ENCODE results near the gene GNAT2. TPM values are rescaled to one million over a fixed set of nuclear protein-coding genes. Genes with fewer than 3 reads are reported as not detected.

The GNAT2 gene
- total RNA-seq, 1 experiment from 2014 or later, result 0.16 TPM

- no peak for DNase-seq (ENCODE audit: low read depth in 1 of 2, low spot score in 2 of 2)
- Histone ChIP-seq H3K4me1 (replicated peaks) (peaks cover 14% of the 10 kb centered on the region), H3K9me3 (replicated peaks) (no peaks in the 10 kb centered on the region), H3K4me3 (no peak overlapping the region), H3K27me3 (replicated peaks) (no peaks in the 10 kb centered on the region), H3K36me3 (no peaks in the 10 kb centered on the region; the same call in 1 of the 2 replicates), H3K27ac (no peak overlapping the region)
Measured at GRCh38 chr1:109637446-109637845, 18.0 kb upstream of the GNAT2 start.

DNA sequence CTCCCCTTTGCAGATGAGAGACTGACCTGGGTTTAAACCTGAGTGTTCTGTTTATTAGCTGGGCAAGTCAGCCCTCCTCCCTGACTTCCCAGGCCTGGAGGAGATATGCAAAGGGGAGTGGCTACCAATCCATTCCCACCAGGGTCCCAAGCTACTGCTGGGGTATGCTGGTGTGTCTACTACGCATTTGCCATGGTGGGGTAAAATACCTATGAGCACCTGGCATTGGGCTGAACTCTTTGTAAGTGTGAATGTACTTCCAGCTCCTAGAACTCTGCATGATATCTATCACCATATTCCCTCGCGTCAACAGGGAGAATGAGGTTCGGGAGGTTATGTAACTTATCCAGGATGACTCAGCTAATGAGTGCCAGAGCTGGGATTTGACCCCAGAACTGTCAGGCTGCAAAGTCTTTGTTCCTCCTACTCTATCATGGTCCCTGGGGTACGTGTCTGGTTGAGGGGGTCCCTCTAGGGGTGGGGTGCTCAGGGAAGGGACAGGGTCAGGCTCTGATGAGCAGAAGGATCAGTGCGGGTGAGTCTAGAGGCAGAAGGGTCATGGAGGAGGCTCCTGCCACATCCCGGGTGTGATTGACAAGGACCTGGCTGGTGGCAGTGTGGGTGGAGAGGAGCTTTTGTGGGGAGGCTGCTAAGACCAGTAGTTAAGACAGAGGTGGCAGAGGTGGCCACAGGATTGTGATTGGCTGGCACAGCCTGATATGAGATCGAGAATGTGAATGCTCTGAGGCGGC lies 17.0 kb upstream of the GNAT2 start:
- Histone ChIP-seq H3K36me3 (peaks cover 3% of the 10 kb centered on the region), H3K4me3 (no peak overlapping the region), H3K27ac (no peak overlapping the region), H3K4me1 (replicated peaks) (peaks cover 14% of the 10 kb centered on the region), H3K9me3 (replicated peaks) (no peaks in the 10 kb centered on the region), H3K27me3 (replicated peaks) (no peaks in the 10 kb centered on the region)
- peak; percentile 27 to 36 for DNase-seq (ENCODE audit: low read depth in 1 of 2, low spot score in 2 of 2)

GRCh38 chr1:109635862-109636200 lies 16.4 kb upstream of the GNAT2 start:
- Histone ChIP-seq H3K4me3 (no peak overlapping the region), H3K36me3 (peaks cover 9% of the 10 kb centered on the region), H3K9me3 (replicated peaks) (no peaks in the 10 kb centered on the region), H3K27me3 (replicated peaks) (no peaks in the 10 kb centered on the region), H3K27ac (no peak overlapping the region), H3K4me1 (replicated peaks) (peaks cover 14% of the 10 kb centered on the region)
- peak in 1 of 2 experiments; percentile 30 for DNase-seq (ENCODE audit: low read depth in 1 of 2, low spot score in 2 of 2)

GRCh38 chr1:109634771-109635750 lies 15.6 kb upstream of the GNAT2 start:
- Histone ChIP-seq H3K27ac (no peak overlapping the region), H3K4me1 (replicated peaks) (peaks cover 9% of the 10 kb centered on the region), H3K9me3 (replicated peaks) (no peaks in the 10 kb centered on the region), H3K36me3 (peaks cover 13% of the 10 kb centered on the region), H3K27me3 (replicated peaks) (no peaks in the 10 kb centered on the region), H3K4me3 (no peak overlapping the region)
- no peak for DNase-seq (ENCODE audit: low read depth in 1 of 2, low spot score in 2 of 2)

DNA sequence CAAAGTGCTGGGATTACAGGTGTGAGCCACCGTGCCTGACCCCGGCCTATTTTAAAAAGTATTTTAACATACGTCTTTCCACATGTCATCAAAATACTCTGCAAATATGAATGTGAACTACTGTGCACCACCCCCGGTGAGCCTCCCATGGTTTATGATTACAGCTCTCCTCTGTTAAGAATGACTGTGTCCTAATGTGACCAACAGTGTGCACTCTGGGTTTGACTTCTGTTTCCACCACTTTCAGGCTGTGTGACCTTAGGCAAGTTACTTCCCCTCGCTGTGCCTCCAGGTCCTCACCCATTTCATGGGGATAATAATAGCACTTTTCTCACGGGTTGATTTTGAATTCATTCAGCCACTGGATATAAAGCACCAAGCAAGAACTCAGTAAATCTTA lies 14.9 kb upstream of the GNAT2 start:
- H3K4me3 ChIP-seq, result no peak overlapping the region
- no peaks in the 10 kb centered on the region for H3K9me3 ChIP-seq (replicated peaks)
- DNase-seq (ENCODE audit: low read depth in 1 of 2, low spot score in 2 of 2), result no peak
- peaks cover 7% of the 10 kb centered on the region for H3K4me1 ChIP-seq (replicated peaks)
- H3K36me3 ChIP-seq, result peaks cover 21% of the 10 kb centered on the region
- H3K27ac ChIP-seq, result no peak overlapping the region
- no peaks in the 10 kb centered on the region for H3K27me3 ChIP-seq (replicated peaks)

DNA sequence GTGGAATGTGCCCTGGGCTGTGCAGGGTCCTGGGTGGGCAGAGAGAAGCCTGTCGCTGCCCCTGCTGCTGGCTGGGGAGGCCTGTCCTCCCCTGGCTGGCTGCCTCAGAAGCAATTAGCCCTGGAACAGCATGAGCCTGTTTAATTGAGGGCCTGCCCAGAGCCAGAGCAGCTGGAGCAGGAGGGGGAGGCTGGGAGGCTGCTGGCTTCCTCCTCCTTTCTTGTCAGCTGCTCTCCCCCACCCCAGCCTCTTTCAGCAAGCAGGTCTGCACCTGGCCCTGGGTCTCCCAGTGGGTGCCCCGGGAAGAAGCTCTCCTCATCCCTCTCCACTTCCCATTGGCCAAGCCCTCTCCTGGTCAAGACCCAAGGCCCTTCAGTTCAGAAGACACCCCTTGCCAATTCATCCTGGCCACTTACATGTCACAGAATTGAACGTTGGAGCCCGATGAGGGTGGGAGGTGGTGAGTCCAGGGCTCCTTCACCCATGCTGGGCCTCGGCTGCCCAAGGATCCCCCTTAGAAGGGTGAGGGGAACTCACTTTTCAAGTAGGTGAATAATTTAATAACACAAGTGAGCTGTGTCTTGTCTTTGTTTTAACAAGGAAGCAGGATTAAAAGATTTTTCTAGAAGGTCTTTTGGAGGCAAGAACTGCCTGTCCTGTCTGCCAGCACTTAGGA lies 13.4 kb upstream of the GNAT2 start:
- peak in 1 of 2 experiments; percentile 36 for DNase-seq (ENCODE audit: low read depth in 1 of 2, low spot score in 2 of 2)
- no peaks in the 10 kb centered on the region for H3K27me3 ChIP-seq (replicated peaks)
- no peak overlapping the region for H3K27ac ChIP-seq
- H3K9me3 ChIP-seq (replicated peaks), result no peaks in the 10 kb centered on the region
- peaks cover 7% of the 10 kb centered on the region for H3K4me1 ChIP-seq (replicated peaks)
- H3K4me3 ChIP-seq, result no peak overlapping the region
- H3K36me3 ChIP-seq, result peaks cover 36% of the 10 kb centered on the region

DNA sequence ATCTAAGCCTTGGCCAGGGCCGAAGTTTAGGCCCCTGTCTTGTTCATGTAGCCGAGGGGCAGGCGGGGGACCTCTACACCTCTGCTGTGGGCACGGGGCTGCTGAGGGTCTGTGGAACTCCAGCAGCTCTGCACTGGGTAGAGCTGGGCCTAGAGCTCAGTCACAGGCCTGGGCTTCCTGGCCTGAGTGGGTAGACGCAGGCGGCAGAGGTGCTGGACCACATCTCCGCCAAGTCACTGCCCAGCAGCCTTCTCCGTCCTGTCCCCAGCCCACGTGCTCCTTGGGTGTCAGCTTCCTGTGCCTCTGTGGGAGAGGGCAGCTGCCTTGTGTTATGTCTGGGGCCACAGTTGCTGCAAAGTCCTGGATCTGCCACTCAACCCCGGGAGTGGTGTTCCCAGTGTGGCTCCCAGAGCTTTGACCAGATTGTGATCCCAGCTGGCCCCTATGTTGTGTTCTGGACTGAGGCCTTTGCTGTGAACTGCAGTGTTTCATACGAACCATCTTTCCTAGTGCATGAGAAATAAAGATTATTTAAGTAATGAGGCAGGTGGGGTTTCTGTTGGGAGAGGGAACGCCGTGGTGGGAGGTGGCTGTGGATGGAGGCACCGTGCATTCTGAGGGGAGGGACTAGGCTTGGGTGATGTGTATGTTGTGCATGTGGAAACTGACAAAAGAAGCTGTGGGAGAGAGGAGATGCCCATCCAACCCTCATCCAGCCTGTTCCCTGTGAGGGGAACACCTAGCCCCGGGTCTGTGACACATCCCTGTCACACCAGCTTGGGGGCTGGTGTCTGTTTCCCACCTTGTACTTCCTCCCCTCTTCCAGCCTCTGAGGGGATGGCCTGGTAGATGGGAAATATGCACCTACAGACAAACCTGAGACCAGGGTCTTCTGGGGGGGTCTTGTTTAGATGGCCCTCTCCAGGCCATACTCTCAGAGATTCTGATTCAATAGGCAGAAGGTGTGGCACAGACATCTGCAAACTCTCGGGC lies 12.4 kb upstream of the GNAT2 start:
- H3K9me3 ChIP-seq (replicated peaks), result no peaks in the 10 kb centered on the region
- H3K36me3 ChIP-seq, result peaks cover 46% of the 10 kb centered on the region
- no peak overlapping the region for H3K4me3 ChIP-seq
- no peak overlapping the region for H3K27ac ChIP-seq
- H3K27me3 ChIP-seq (replicated peaks), result no peaks in the 10 kb centered on the region
- DNase-seq (ENCODE audit: low read depth in 1 of 2, low spot score in 2 of 2), result peak in 1 of 2 experiments; percentile 30
- peaks cover 7% of the 10 kb centered on the region for H3K4me1 ChIP-seq (replicated peaks)

DNA sequence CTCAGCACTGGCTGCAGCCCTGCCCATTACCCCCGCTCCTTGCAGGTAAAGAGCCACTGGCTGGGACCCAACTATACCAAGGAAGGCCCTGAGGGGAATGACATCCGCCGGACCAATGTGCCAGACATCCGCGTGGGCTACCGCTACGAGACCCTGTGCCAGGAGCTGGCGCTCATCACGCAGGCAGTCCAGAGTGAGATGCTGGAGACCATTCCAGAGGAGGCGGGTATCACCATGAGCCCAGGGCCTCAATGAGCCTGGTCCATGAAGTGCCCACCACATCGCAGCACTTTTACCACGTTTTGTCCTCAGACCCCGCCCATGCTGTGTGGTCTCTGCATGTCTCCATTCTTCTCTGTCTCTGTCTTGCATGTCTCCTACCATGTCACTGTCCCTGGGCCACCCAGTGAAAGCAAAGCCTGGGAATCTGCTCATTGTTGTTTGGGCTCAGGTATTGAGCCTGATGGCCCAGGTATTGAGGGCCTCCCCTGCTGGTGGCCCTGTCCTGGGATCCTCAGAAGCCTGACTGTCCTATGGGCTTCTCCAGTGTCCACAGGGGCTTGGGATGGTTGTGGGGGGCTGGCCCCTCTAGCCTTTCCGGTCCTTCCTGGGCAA lies 11.6 kb upstream of the GNAT2 start:
- no peak overlapping the region for H3K27ac ChIP-seq

DNA sequence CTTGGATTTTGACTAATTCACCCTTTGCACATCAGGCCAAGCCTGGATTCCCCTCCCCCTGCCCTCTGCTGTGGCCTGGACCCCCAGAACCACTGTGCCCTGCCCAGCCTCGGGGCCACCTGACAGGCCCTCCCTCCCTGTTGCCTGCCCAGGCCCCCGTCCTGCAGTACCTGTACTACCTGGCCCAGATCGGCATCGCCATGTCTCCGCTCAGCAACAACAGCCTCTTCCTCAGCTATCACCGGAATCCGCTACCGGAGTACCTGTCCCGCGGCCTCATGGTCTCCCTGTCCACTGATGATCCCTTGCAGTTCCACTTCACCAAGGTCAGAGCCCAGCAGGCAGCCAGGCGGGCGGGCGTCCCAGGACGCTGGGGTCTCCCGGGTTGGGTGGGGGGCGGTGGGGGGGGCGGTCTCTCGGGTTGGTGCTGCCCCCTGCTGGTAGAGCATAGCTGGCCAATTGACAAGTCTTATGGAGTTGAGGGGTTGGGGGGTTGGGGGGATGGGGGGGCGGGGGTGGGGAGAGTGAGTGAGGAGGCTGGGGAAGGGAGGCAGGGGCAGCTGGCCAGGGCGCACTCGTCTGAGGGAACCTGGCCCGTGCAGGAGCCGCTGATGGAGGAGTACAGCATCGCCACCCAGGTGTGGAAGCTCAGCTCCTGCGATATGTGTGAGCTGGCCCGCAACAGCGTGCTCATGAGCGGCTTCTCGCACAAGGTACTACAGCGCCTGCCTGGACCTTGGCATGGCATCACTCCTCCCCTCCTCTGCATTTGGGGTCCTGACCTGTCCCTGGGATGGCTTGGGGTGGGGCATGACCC lies 10.9 kb upstream of the GNAT2 start:
- Histone ChIP-seq H3K27ac (no peak overlapping the region), H3K4me3 (no peak overlapping the region), H3K27me3 (replicated peaks) (no peaks in the 10 kb centered on the region), H3K9me3 (replicated peaks) (no peaks in the 10 kb centered on the region), H3K36me3 (peaks cover 52% of the 10 kb centered on the region), H3K4me1 (replicated peaks) (no peaks in the 10 kb centered on the region)
- DNase-seq (ENCODE audit: low read depth in 1 of 2, low spot score in 2 of 2), result peak in 1 of 2 experiments; percentile 28

More for the DNA sequence above, 11.6 kb upstream of the GNAT2 start:
- Histone ChIP-seq H3K9me3 (replicated peaks) (no peaks in the 10 kb centered on the region), H3K4me3 (no peak overlapping the region), H3K4me1 (replicated peaks) (peaks cover under 1% of the 10 kb centered on the region), H3K27me3 (replicated peaks) (no peaks in the 10 kb centered on the region), H3K36me3 (peaks cover 52% of the 10 kb centered on the region)
- DNase-seq (ENCODE audit: low read depth in 1 of 2, low spot score in 2 of 2), result no peak

DNA sequence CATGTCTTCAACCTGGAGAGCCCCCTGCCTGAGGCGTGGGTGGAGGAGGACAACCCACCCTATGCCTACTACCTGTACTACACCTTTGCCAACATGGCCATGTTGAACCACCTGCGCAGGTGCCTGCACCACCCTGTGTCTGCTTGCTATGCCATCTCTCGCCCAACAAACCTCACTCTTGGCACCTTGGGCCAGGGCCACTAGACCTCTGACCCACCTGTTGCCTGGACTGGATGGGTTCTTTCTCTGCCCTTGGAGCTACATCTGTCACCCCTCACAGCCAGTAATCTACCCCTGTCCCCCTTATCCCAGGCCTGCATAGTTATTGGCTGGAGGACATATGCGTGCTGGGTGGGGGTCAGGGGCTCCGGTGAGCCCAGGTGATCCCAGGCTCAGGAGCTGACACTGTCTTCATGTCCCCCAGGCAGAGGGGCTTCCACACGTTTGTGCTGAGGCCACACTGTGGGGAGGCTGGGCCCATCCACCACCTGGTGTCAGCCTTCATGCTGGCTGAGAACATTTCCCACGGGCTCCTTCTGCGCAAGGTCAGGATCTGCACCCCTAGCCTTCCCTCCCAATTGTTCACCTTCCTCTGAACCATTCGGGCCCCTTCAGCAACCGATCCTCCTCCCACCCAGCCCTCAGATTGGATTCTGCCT lies 10.1 kb upstream of the GNAT2 start:
- no peak for DNase-seq (ENCODE audit: low read depth in 1 of 2, low spot score in 2 of 2)
- H3K27ac ChIP-seq, result no peak overlapping the region
- peaks cover 52% of the 10 kb centered on the region for H3K36me3 ChIP-seq
- no peaks in the 10 kb centered on the region for H3K4me1 ChIP-seq (replicated peaks)
- H3K9me3 ChIP-seq (replicated peaks), result no peaks in the 10 kb centered on the region
- H3K27me3 ChIP-seq (replicated peaks), result no peaks in the 10 kb centered on the region
- H3K4me3 ChIP-seq, result no peak overlapping the region

DNA sequence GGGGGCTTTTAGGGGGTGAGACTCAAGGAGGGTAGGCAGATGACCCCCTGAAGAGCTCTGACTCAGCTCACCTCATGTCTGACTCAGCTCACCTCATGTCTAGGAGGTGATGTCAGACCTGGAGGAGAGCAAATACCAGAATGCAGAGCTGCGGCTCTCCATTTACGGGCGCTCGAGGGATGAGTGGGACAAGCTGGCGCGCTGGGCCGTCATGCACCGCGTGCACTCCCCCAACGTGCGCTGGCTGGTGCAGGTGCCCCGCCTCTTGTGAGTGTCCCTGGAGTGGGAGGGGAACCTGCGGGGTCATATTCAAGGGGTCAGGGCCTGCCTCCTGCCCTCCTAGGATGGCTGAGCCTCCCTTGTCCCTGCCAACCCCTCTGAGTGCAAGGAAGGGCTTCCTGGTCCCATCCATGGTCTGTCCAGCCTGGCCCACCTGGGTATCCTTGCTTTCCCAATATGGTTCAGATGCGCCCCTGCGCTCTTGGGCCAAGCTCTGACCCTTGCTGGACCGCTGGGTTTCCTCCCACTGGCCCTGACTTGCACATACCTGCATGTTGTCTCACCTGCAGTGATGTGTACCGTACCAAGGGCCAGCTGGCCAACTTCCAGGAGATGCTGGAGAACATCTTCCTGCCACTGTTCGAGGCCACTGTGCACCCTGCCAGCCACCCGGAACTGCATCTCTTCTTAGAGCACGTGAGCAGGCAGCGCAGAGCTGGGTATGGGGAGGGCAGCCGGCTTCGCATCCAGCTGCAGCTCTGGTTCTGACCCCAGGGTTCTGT lies 9.3 kb upstream of the GNAT2 start:
- H3K27ac ChIP-seq, result no peak overlapping the region
- no peaks in the 10 kb centered on the region for H3K9me3 ChIP-seq (replicated peaks)
- peaks cover 52% of the 10 kb centered on the region for H3K36me3 ChIP-seq
- H3K27me3 ChIP-seq (replicated peaks), result no peaks in the 10 kb centered on the region
- H3K4me1 ChIP-seq (replicated peaks), result no peaks in the 10 kb centered on the region
- DNase-seq (ENCODE audit: low read depth in 1 of 2, low spot score in 2 of 2), result no peak
- no peak overlapping the region for H3K4me3 ChIP-seq

Data from SJSA1 (cell line).